Prostate gland (tissue), 2 donors: Measurements from ENCODE around the gene CCDC18. TPM values are rescaled to one million over a fixed set of nuclear protein-coding genes. Genes with fewer than 3 reads are reported as not detected.
"Not testable (repeated sequence)": the region's sequence is repeated elsewhere in the genome, so short reads cannot be mapped to it uniquely, and the experiment has no call there.

Experiments
- DNase-seq: peaks from one replicate; pipeline ENCODE4 v3.0.0-alpha.2; 2019; ENCODE audit warnings: low spot score
- H3K27ac ChIP-seq, 2 donors: fragments of 200-600 bp; sonication (generic); 2 replicates each; pipeline ENCODE4 v1.5.1; 2017 to 2019
- H3K27me3 ChIP-seq: fragments of 200-600 bp; sonication (generic); replicated peaks from 2 replicates; pipeline ENCODE4 v1.5.1; 2019; ENCODE audit not compliant: insufficient read depth
- H3K36me3 ChIP-seq, 2 donors: fragments of 200-600 bp; sonication (generic); 1 replicate in 1 of 2; 2 replicates in 1 of 2; pipeline versions ENCODE4 v1.5.1 to v1.8.1; 2017 to 2019
- H3K4me1 ChIP-seq: fragments of 200-600 bp; sonication (generic); replicated peaks from 2 replicates; pipeline ENCODE4 v1.5.1; 2019
- H3K4me3 ChIP-seq, 2 donors: fragments of 200-600 bp; sonication (generic); 2 replicates each; pipeline ENCODE4 v1.5.1; 2017 to 2019
- H3K9me3 ChIP-seq: fragments of 200-600 bp; sonication (generic); 2 replicates; pipeline ENCODE4 v1.5.1; 2017
- CTCF ChIP-seq, 4 experiments: fragments of 200-600 bp in 2 of 4; fragments of 450-650 bp in 2 of 4; sonication (generic) in 2 of 4; IDR thresholded peaks; 1 replicate in 3 of 4; 2 replicates in 1 of 4; pipeline ENCODE4 v1.5.1; 2016 to 2019; ENCODE audit warnings: antibody characterized with exemption in 4 of 4, mild to moderate bottlenecking in 2 of 4, moderate library complexity in 2 of 4
- POLR2A ChIP-seq: fragments of 450-650 bp; IDR thresholded peaks from one replicate; pipeline ENCODE4 v1.6.1; 2016; ENCODE audit warnings: antibody characterized with exemption, mild to moderate bottlenecking
- POLR2AphosphoS5 ChIP-seq: sonication (generic); formaldehyde crosslinking; IDR thresholded peaks from one replicate; pipeline ENCODE4 v1.6.1; 2017; ENCODE audit warnings: antibody characterized with exemption
- WGBS: methylation state at CpG from one replicate; pipeline ENCODE4 v1.1.5; 2018; 5-methylcytosine and 5-hydroxymethylcytosine counted together
- intact Hi-C: fragments of 100-400 bp; cut with DNase I; formaldehyde crosslinking; loops from one replicate; pipeline ENCODE4 v1.14.2; 2022
- total RNA-seq, 2 donors: library from RNA; depleted of rRNA; stranded (reverse); fragments of >200 nt; gene quantifications; one replicate each; pipeline ENCODE4 v1.1.0, GENCODE V29; 2016

The CCDC18 gene
- total RNA-seq, 2 donors from 2014 or later, result 12.0 to 12.7 TPM

GRCh38 chr1:93239863-93240262 lies 59.3 kb downstream of the CCDC18 start:
- 74% methylated on average over 3 of the region's 3 CpGs for WGBS
- DNase-seq, result no peak
- Histone ChIP-seq H3K36me3 (no peaks in the 10 kb centered on the region), H3K27ac (no peak overlapping the region), H3K27me3 (no peaks in the 10 kb centered on the region), H3K9me3 (no peaks in the 10 kb centered on the region), H3K4me3 (no peak overlapping the region), H3K4me1 (no peaks in the 10 kb centered on the region)
- TF ChIP-seq POLR2A (no peak), CTCF (IDR thresholded peaks at IDR 0.05) (no peak), POLR2AphosphoS5 (no peak)
- intact Hi-C loops, result no loop called here

GRCh38 chr1:93243233-93243632 lies 62.7 kb downstream of the CCDC18 start:
- H3K4me3 ChIP-seq, H3K36me3 ChIP-seq, H3K4me1 ChIP-seq, H3K27me3 ChIP-seq, H3K9me3 ChIP-seq, H3K27ac ChIP-seq, intact Hi-C loops, DNase-seq: not testable (repeated sequence)
- 100% methylated on average over 3 of the region's 3 CpGs for WGBS

GRCh38 chr1:93244298-93245069 lies 64.0 kb downstream of the CCDC18 start:
- Histone ChIP-seq H3K4me3 (no peak overlapping the region), H3K27ac (no peak overlapping the region), H3K9me3 (no peaks in the 10 kb centered on the region), H3K27me3 (no peaks in the 10 kb centered on the region), H3K4me1 (no peaks in the 10 kb centered on the region), H3K36me3 (no peaks in the 10 kb centered on the region)
- DNase-seq, result no peak
- TF ChIP-seq CTCF (IDR thresholded peaks at IDR 0.05), result no peak
- no peak for TF ChIP-seq POLR2A
- TF ChIP-seq POLR2AphosphoS5, result no peak
- WGBS, result 81% methylated on average over 1 of the region's 1 CpG
- intact Hi-C loops, result no loop called here

- no peak for TF ChIP-seq POLR2A
- TF ChIP-seq POLR2AphosphoS5, result no peak
- no peak for TF ChIP-seq CTCF (IDR thresholded peaks at IDR 0.05)
- Histone ChIP-seq H3K4me3 (no peak overlapping the region), H3K9me3 (no peaks in the 10 kb centered on the region), H3K27ac (no peak overlapping the region), H3K27me3 (no peaks in the 10 kb centered on the region), H3K4me1 (no peaks in the 10 kb centered on the region), H3K36me3 (no peaks in the 10 kb centered on the region)
- DNase-seq, result no peak
- intact Hi-C loops, result no loop called here
- WGBS, result 100% methylated on average over 1 of the region's 1 CpG
Observed at GRCh38 chr1:93251966-93252365, 71.4 kb downstream of the CCDC18 start.

- Histone ChIP-seq H3K9me3 (no peaks in the 10 kb centered on the region), H3K27me3 (no peaks in the 10 kb centered on the region), H3K36me3 (no peaks in the 10 kb centered on the region), H3K4me1 (no peaks in the 10 kb centered on the region), H3K27ac (no peak overlapping the region), H3K4me3 (no peak overlapping the region)
- intact Hi-C loops, result no loop called here
- WGBS, result 98% methylated on average over 2 of the region's 2 CpGs
- TF ChIP-seq POLR2AphosphoS5, result no peak
- no peak for TF ChIP-seq POLR2A
- TF ChIP-seq CTCF (IDR thresholded peaks at IDR 0.05), result no peak
- DNase-seq, result no peak
Observed at GRCh38 chr1:93252598-93252997, 72.1 kb downstream of the CCDC18 start.
